GM12864 (cell line): ENCODE results near the gene ZBED1.
"Not testable (repeated sequence)": the region's sequence is repeated elsewhere in the genome, so short reads cannot be mapped to it uniquely, and the experiment has no call there.

Source experiments
- DNase-seq: peaks from one replicate; pipeline ENCODE4 v3.0.0-alpha.2; 2011; ENCODE audit warnings: low read depth
- H3K4me3 ChIP-seq: 2 replicates; pipeline ENCODE4 v1.5.1; 2011; ENCODE audit warnings: mild to moderate bottlenecking, low read depth, low read length, control low read depth
- TF ChIP-seq, protein P1 (sequence below): IDR thresholded peaks from 2 replicates; pipeline ENCODE4 v1.5.1; 2011; ENCODE audit warnings: low read depth, mild to moderate bottlenecking, moderate library complexity, low read length, control low read depth, inconsistent platforms; ENCODE audit errors: missing control alignments

The ZBED1 gene

DNA sequence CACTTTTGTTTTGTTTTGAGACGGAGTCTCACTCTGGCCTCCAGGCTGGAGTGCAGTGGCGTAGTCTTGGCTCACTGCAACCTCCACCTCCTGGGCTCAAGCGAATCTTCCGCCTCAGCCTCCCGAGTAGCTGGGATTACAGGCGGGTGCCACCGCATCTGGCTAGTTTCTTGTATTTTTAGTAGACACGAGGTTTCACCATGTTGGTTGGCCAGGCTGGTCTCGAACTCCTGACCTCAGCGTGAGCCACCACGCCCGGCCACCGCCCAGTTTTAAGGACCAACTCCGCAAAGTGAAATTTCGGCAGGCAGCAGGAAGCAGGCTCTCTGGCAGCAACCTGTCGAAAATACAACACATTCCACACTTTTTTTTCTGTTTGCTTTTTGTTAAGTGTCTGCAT is 13.4 kb downstream of the ZBED1 start:
- no peak for DNase-seq
- TF ChIP-seq, protein P1, sequence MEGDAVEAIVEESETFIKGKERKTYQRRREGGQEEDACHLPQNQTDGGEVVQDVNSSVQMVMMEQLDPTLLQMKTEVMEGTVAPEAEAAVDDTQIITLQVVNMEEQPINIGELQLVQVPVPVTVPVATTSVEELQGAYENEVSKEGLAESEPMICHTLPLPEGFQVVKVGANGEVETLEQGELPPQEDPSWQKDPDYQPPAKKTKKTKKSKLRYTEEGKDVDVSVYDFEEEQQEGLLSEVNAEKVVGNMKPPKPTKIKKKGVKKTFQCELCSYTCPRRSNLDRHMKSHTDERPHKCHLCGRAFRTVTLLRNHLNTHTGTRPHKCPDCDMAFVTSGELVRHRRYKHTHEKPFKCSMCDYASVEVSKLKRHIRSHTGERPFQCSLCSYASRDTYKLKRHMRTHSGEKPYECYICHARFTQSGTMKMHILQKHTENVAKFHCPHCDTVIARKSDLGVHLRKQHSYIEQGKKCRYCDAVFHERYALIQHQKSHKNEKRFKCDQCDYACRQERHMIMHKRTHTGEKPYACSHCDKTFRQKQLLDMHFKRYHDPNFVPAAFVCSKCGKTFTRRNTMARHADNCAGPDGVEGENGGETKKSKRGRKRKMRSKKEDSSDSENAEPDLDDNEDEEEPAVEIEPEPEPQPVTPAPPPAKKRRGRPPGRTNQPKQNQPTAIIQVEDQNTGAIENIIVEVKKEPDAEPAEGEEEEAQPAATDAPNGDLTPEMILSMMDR, result no peak
- no peak overlapping the region for H3K4me3 ChIP-seq

DNA sequence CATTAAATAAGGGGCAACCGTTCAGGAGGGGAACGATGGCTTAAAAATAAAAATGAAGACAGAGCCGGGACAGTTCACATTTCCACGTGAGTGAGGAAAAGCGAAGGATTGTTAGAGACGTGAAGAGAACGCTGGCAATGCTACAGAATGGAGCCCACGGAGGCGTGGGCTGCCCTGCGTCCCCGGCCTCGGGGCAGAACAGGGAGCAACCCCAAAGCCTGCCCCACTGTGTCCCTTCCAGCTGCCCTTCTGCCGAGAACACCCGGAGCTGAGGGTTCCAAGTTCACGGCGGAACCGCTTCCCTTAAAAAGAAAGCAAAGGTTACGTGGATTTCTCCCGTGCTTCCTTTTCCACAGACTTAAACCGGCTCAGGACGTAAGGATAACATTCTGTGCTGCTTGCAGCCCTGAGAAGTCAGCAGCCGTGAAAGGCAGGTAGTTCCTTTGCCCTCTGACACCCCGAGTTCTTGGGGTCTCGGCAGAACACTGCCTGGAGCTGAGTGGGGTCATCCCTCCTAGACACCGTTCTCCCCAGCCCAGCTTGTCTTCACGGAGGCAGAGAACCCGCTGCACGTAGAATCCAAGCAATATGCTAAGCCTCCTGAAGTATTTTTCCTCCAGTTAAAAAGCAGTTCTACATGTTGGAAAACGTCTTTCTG is 14.2 kb downstream of the ZBED1 start:
- DNase-seq, result no peak
- H3K4me3 ChIP-seq, result no peak overlapping the region
- TF ChIP-seq, protein P1, result no peak

DNA sequence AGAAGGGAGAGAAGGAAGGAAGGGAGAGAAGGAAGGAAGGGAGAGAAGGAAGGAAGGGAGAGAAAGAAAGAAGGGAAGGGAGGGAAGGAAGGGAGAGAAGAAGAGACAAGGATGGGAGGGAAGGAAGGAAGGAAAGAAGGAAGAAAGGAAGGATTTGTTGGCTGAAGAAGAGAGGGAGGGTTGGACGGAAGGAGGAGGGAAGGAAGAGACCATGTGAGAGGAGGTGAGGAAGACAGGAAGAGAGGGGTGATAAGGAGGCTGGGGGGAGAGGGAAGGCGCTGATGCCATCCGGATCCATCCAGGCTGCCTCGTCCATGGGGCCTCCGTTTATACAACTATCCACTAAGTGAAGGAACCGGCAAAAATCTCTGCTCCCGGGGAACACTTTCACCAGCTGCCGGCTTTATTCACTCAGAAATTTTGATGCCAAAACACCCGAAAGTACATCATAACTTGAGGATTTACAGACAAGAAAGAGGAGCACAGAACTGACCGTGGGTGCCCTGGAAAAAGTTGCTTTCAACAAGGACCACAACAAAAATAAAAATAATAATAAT is 14.9 kb downstream of the ZBED1 start:
- TF ChIP-seq, protein P1, result no peak
- no peak for DNase-seq

DNA sequence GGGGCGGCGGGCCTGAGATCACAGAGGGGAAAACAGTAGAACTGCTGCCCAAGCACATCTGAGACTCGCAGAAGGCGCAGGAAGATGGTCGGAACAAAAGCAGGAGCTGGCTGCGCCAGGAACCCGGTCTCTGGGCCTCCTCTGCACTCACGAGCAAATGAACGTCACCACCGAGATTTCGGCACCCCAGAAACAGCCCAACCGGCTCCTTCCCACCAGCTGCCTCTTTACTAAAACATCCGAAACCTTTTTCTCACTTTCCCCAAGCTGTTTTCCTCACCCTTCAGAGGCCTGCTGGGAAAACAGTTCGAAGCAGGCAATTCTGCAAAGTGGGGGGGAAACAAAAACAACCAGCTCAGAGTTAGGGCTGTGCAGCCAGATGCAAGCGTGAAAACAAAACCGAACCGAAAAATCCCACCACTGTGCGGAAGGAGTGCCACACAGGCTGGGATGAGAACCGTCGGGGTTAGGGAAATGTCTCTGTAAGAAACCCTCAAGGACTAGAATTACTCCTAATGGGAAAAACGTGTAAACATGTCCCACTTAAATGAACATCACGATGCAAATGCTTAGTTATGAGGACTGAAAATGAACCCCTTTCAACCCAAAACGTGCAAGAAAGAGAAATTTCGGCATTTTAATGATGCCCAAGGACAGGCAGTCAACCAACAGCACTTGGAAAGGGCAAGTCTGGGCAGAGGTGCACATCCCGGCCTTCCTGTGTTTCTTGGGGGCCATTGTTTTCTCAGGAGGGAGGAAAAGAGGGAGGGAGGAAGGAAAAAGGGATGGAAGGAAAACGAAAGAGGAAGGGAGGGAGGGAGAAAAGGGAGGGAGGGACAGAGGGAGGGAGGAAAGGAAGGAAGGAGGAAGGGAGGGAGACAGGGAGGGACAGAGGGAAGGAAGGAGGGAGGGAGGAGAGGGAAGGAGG is 15.8 kb downstream of the ZBED1 start:
- no peak overlapping the region for H3K4me3 ChIP-seq
- no peak for DNase-seq
- TF ChIP-seq, protein P1, result no peak

More for the DNA sequence above, 14.9 kb downstream of the ZBED1 start:
- no peak overlapping the region for H3K4me3 ChIP-seq

DNA sequence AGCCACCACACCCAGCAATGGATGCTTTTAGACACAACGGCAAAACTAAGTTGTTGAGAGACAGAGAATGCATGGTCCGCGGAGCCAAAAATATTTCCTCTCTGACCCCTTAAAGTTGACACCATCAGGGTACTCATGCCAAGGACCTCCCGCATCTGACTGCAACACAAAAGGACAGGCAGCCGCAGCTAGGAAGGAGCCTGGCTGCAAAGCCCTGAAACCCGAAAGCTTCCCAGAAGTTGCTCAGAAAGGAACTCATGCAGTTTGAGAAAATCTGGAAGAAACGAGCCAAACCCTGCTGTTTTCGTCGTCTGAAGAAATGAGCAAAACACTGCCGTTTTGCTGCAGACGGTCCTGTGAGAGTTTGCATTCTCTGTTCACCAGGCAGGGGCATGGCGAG is 16.5 kb downstream of the ZBED1 start:
- no peak overlapping the region for H3K4me3 ChIP-seq
- TF ChIP-seq, protein P1, result no peak
- no peak for DNase-seq

DNA sequence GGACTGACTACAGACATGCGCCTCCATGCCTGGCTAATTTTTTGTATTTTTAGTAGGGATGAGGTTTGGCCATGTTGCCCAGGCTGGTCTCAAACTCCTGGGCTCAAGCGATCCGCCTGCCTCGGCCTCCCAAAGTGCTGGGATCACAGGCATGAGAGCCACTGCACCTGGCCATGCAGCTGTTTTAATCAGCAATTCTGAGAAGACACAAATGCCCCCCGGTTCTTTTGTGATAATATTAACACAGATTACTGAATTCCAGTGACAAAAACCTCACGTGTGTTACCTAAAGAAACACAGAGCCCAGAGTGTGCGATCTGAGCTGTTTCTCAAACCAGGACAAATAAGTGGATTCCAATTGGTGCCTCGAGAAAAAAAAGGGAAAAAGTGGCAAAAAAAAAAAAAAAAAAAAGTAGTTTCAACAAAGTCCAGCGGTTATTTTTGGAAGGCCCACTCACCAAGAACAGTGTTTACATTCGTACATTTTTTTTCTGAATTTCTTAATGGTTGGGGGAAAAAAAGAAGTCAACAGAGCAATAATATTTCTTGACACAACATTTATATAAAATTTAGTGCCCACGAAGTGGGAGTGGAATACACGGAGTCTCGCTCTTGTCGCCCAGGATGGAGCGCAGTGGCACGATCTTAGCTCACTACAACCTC is 17.2 kb downstream of the ZBED1 start:
- DNase-seq, result no peak
- TF ChIP-seq, protein P1, result no peak
- no peak overlapping the region for H3K4me3 ChIP-seq

DNA sequence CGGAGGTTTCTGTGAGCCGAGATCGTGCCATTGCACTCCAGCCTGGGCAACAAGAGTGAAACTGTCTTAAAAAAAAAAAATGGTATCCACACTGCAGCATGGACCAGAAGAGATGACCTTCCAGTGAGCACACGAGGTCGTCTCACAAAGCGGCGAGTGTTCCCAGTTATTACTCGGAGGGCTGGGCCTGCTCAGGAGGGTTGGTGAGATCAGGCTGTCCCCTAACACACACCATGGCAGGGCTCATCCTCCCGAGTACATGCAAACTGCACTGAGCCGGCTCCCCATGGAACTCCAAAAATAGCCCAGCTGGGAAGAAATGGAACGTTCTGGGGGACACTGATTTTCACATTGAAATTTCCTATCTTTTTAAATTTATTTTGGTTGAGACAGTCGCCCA is 19.2 kb downstream of the ZBED1 start:
- not testable (repeated sequence) for H3K4me3 ChIP-seq, DNase-seq

DNA sequence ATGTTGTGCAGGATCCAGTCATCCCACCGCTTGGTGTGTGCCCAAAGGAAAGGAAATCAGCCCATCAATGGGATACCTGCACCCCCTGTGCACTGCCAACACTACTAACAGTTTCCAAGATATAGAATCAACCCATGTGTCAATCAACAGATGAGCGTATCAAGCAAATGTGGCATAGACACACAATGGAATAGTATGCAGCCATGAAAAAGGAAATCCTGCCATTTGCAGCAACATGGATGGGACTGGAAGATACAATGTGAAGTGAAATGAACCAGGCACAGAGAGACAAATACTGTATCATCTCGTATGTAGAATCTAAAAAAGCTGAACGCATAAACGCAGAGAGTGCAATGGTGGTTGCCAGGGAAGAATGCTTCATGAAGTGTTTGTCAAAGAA is 20.8 kb downstream of the ZBED1 start:
- H3K4me3 ChIP-seq, DNase-seq: not testable (repeated sequence)
